NCI-H146 (cell line): ENCODE results near the gene TARDBP.
"Not testable (repeated sequence)": the region's sequence is repeated elsewhere in the genome, so short reads cannot be mapped to it uniquely, and the experiment has no call there.

Experiments used
- DNase-seq: peaks from one replicate; lab custom pipeline; 2025; lab: John Stamatoyannopoulos, UW

TARDBP gene

GRCh38 chr1:10992864-10993263 is 19.6 kb upstream of the TARDBP start:
- DNase-seq, result no peak

DNA sequence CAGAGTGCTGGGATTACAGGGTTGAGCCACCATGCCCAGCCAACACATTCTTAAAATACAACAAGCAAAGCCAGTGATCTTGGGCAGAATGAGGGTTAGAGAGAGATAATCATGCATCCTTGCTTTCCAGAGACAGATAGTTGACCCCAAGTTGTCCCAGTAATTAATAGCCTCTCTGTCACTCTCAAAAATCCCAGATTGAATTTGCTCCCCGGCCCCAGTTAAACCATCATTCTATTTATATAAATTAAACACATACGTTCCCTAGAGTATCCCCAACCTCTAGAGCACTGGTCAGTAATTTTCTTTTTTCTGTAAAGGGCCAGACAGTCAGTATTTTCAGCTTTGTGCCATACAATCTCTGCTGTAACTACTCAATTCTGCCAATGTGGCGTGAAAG is 16.4 kb upstream of the TARDBP start:
- no peak for DNase-seq

DNA sequence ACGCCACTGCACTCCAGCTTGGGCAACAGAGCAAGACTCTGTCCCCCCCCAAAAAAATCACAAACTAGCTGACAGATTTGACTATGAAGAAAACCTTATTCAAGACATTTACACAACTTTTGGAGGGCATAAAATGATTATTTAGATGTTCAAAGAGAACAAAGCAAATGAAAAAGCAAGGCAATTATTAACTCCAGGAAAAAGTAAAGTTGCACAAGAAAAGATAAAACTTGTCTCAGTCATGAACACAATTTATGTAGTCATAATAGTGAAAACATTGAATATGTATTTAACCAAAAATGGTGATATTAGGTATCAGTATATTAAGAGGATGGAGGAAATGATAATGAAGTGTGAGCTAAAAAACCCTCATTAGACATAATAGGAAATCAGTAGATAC is 11.9 kb upstream of the TARDBP start:
- DNase-seq, result no peak

GRCh38 chr1:11013160-11013531 is 692 bp downstream of the TARDBP start:
- DNase-seq, result no peak

GRCh38 chr1:11019358-11019757 is 6.9 kb downstream of the TARDBP start:
- DNase-seq, result not testable (repeated sequence)

- DNase-seq, result no peak
These were observed 7.5 kb downstream of the TARDBP start for GRCh38 chr1:11019971-11020370.

DNA sequence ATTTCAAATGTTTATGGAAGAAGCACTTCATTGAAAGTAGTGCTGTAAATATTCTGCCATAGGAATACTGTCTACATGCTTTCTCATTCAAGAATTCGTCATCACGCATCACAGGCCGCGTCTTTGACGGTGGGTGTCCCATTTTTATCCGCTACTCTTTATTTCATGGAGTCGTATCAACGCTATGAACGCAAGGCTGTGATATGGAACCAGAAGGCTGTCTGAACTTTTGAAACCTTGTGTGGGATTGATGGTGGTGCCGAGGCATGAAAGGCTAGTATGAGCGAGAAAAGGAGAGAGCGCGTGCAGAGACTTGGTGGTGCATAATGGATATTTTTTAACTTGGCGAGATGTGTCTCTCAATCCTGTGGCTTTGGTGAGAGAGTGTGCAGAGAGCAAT is 10.7 kb downstream of the TARDBP start:
- no peak for DNase-seq

- no peak for DNase-seq
These were observed 11.9 kb downstream of the TARDBP start for GRCh38 chr1:11024154-11024873.

DNA sequence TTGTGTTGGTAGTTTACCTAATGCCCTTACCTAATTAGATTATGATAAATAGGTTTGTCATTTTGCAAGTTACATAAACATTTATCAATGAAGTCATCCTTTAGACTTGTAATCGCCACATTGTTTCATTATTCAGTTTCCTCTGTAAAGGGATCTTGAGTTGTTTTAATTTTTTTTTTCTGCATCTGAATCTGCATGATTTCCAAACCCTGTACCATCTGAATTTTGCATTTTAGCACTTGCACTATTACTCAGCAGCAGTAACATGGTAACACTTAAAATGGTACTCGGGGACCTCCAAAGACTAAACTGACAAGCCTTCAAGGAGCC is 12.4 kb downstream of the TARDBP start:
- DNase-seq, result no peak

GRCh38 chr1:11025618-11026017 is 13.2 kb downstream of the TARDBP start:
- DNase-seq, result no peak

DNA sequence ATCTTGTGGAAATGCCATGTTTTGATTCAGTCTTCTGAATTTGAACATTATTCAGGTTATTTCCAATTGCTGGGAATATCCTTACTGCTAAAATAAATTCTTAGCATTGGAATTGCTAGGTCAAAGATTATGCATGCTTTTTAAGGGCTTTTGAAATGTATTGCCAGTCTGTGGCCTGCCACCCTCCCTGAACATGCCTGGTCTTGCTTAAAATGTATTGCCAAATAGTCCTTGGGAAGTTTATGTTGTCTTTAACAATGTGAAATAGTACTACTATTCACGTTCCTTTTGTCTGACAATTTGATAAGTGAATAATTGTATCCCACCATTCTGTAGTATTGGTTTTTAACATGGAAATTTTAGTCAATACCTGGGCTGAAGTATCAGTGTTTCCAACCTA is 13.6 kb downstream of the TARDBP start:
- no peak for DNase-seq

- no peak for DNase-seq
These were observed 14.4 kb downstream of the TARDBP start for GRCh38 chr1:11026903-11027302.

- peak; percentile 25 for DNase-seq
These were observed 14.9 kb downstream of the TARDBP start for GRCh38 chr1:11027316-11027715.

- no peak for DNase-seq
These were observed 15.6 kb downstream of the TARDBP start for GRCh38 chr1:11028018-11028417.

GRCh38 chr1:11030865-11031264 is 18.4 kb downstream of the TARDBP start:
- DNase-seq, result no peak

- no peak for DNase-seq
These were observed 19.3 kb downstream of the TARDBP start for GRCh38 chr1:11031624-11032262.

GRCh38 chr1:11037019-11037739 is 24.7 kb downstream of the TARDBP start:
- not testable (repeated sequence) for DNase-seq

GRCh38 chr1:11037740-11038182 is 25.3 kb downstream of the TARDBP start:
- peak; percentile 76 for DNase-seq

- no peak for DNase-seq
These were observed 27.1 kb downstream of the TARDBP start for GRCh38 chr1:11039351-11040104.

GRCh38 chr1:11040105-11040429 is 27.6 kb downstream of the TARDBP start:
- DNase-seq, result not testable (repeated sequence)

DNA sequence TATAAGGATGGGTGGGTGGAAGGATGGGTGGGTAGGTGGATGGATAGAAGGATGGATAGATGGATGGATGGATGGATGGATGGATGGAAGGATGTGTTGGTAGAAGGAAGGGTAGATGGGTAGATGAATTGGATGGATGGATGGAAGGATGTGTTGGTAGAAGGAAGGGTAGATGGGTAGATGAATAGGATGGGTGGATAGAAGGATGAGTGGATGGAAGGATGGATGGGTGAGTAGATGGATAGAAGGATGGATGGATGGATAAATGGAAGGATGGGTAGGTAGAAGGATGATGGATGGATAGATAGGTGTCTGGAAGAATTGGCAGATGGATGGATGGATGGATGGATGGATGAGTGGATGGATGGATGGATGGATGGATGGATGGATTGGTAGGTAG is 28.6 kb downstream of the TARDBP start:
- no peak for DNase-seq

DNA sequence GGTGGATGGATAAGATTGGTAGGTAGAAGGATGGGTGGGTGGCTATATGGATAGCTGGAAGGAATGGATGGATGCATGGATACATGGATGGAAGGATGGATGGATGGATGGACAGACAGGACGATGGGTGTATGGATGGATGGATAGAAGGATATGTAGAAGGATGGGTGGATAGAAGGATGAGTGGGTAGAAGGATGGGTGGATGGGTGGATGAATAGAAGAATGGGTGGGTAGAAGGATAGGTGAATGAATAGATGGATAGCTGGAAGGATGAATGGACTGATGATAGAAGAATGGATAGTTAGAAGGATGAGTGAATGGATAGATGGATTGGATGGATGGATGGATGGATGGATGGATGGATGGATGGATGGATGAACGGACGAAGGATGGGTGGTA is 29.6 kb downstream of the TARDBP start:
- DNase-seq, result no peak
